ENCODE data around the gene CCHCR1. TPM values are rescaled to one million over a fixed set of nuclear protein-coding genes. Genes with fewer than 3 reads are reported as not detected.
A peak's percentile ranks its signal among the peaks of the same experiment; 100 is the strongest.
"Not testable (repeated sequence)": the region's sequence is repeated elsewhere in the genome, so short reads cannot be mapped to it uniquely, and the experiment has no call there.

Gene CCHCR1
- polyA plus RNA-seq, 3 donors: 2.2 to 8.4 (median 2.8) TPM

- no peak overlapping the region for H2AFZ ChIP-seq (ENCODE audit: insufficient read depth, low read depth, low read length, poor library complexity, severe bottlenecking)
- peaks cover 17 to 23% of the 10 kb centered on the region in 2 donors for H3K36me3 Mint-ChIP-seq
- peak overlapping the region; percentile 15 for H3K9ac ChIP-seq (ENCODE audit: insufficient read depth, low read length, poor library complexity, severe bottlenecking)
- 62% methylated on average over 3 of the region's 11 CpGs for WGBS (ENCODE audit: insufficient coverage)
- H3K4me1 Mint-ChIP-seq: peaks cover 66% of the 10 kb centered on the region
- no peak for DNase-seq
- peak overlapping the region; percentile 58 to 78 for H3K4me3 Mint-ChIP-seq
- no peaks in the 10 kb centered on the region for H3K27me3 ChIP-seq (ENCODE audit: control insufficient read depth in 2 of 2, insufficient read depth in 2 of 2, low read length in 2 of 2)
- H4K20me1 ChIP-seq (ENCODE audit: insufficient read depth, low read length): no peaks in the 10 kb centered on the region
- peak overlapping the region; percentile 77 to 97 for H3K27ac ChIP-seq (ENCODE audit: low read depth in 1 of 2, low read length in 2 of 2)
- TF ChIP-seq CTCF (IDR thresholded peaks at IDR 0.05): no peak
- H3K4me1 ChIP-seq (ENCODE audit: control insufficient read depth in 1 of 2, insufficient read depth in 2 of 2, low read length in 2 of 2): peaks cover 60 to 62% of the 10 kb centered on the region in 2 donors
- no peaks in the 10 kb centered on the region for H3K9me3 ChIP-seq (replicated peaks in 1 of 2; ENCODE audit: control insufficient read depth in 1 of 2, insufficient read depth in 1 of 2, low read length in 2 of 2)
- peaks cover 0 to 5% (median 0%) of the 10 kb centered on the region in 7 donors for H3K9me3 Mint-ChIP-seq
- peak overlapping the region; percentile 66 for H3K4me2 ChIP-seq (replicated peaks; ENCODE audit: extremely low read depth, low read length, poor library complexity, severe bottlenecking)
- H3K36me3 ChIP-seq (replicated peaks in 1 of 2; ENCODE audit: control insufficient read depth in 1 of 2, insufficient read depth in 2 of 2, low read length in 2 of 2): peaks cover 0 to 5% of the 10 kb centered on the region in 2 donors
- peak overlapping the region; percentile 23 to 100 (median 96) for H3K4me3 ChIP-seq (replicated peaks in 1 of 3; ENCODE audit: low read depth in 2 of 3, low read length in 3 of 3)
- intact Hi-C loops (cut with micrococcal nuclease): loop anchor here (2.0 to 5.0 kb wide), 3 partner anchors 14 to 70 kb away; partner anchors contain the start of gene HLA-C (in 1 of the 2)
- peaks cover 0 to 2% (median 1%) of the 10 kb centered on the region in 3 donors for H3K27me3 Mint-ChIP-seq (ENCODE audit: low read depth in 3 of 3)
- peaks cover 57% of the 10 kb centered on the region for H3K79me2 ChIP-seq (ENCODE audit: insufficient read depth, low read length)
- H3K27ac Mint-ChIP-seq: peak overlapping the region; percentile 94 to 99 (median 97)
Measured at GRCh38 chr6:31202259-31203166, 44.9 kb upstream of the CCHCR1 start.

- H3K4me1 Mint-ChIP-seq: peaks cover 72% of the 10 kb centered on the region
- no CpG with 5 or more reads among the region's 4 CpGs for WGBS (ENCODE audit: insufficient coverage)
- H3K9me3 ChIP-seq (replicated peaks in 1 of 2; ENCODE audit: control insufficient read depth in 1 of 2, insufficient read depth in 1 of 2, low read length in 2 of 2); H3K9ac ChIP-seq (ENCODE audit: insufficient read depth, low read length, poor library complexity, severe bottlenecking); DNase-seq; H3K36me3 ChIP-seq (replicated peaks in 1 of 2; ENCODE audit: control insufficient read depth in 1 of 2, insufficient read depth in 2 of 2, low read length in 2 of 2); H3K9me3 Mint-ChIP-seq; intact Hi-C loops (cut with micrococcal nuclease); H3K27me3 Mint-ChIP-seq (ENCODE audit: low read depth in 3 of 3); H2AFZ ChIP-seq (ENCODE audit: insufficient read depth, low read depth, low read length, poor library complexity, severe bottlenecking); H3K27me3 ChIP-seq (ENCODE audit: control insufficient read depth in 2 of 2, insufficient read depth in 2 of 2, low read length in 2 of 2); H4K20me1 ChIP-seq (ENCODE audit: insufficient read depth, low read length): not testable (repeated sequence)
- Histone ChIP-seq H3K4me3 (replicated peaks in 1 of 3; ENCODE audit: low read depth in 2 of 3, low read length in 3 of 3) (peak overlapping the region in 2 of 3 experiments; percentile 88 to 91), H3K79me2 (ENCODE audit: insufficient read depth, low read length) (peaks cover 67% of the 10 kb centered on the region), H3K27ac (ENCODE audit: low read depth in 1 of 2, low read length in 2 of 2) (peak overlapping the region in 1 of 2 donors; percentile 98), H3K4me1 (ENCODE audit: control insufficient read depth in 1 of 2, insufficient read depth in 2 of 2, low read length in 2 of 2) (peaks cover 56 to 59% of the 10 kb centered on the region in 2 donors), H3K4me2 (replicated peaks; ENCODE audit: extremely low read depth, low read length, poor library complexity, severe bottlenecking) (peak overlapping the region; percentile 70)
- peak overlapping the region; percentile 95 for H3K4me3 Mint-ChIP-seq
- H3K36me3 Mint-ChIP-seq: peaks cover 15 to 24% of the 10 kb centered on the region in 2 donors
- peak overlapping the region; percentile 23 to 99 (median 97) for H3K27ac Mint-ChIP-seq
Measured at GRCh38 chr6:31199105-31199452, 41.5 kb upstream of the CCHCR1 start.
